AG04450 (cell line): ENCODE data around the gene TRAK1. TPM values are rescaled to one million over a fixed set of nuclear protein-coding genes. Genes with fewer than 3 reads are reported as not detected.

Experiments used
- CTCF ChIA-PET: fragments of 300-600, 350-600 bp; formaldehyde crosslinking; extraction: SDS; loops from one replicate; lab custom pipeline; 2022; ENCODE audit warnings: antibody characterized with exemption, inconsistent platforms; lab: Charles Lee
- POLR2A ChIA-PET: fragments of 350-600 bp; formaldehyde crosslinking; extraction: SDS; loops from one replicate; lab custom pipeline; 2021; ENCODE audit warnings: antibody characterized with exemption, inconsistent platforms; lab: Yijun Ruan, JAX
- DNase-seq: peaks from one replicate; pipeline ENCODE4 v3.0.0-alpha.2; 2011; ENCODE audit warnings: low read depth, low spot score
- H3K27ac ChIP-seq: one replicate; pipeline ENCODE4 v1.5.1; 2012; ENCODE audit warnings: low read depth, low read length, control low read depth
- H3K27me3 ChIP-seq: one replicate; pipeline ENCODE4 v1.6.0; 2012; ENCODE audit warnings: low read length; ENCODE audit not compliant: control insufficient read depth, insufficient read depth
- H3K4me3 ChIP-seq: 2 replicates; pipeline ENCODE4 v1.5.1; 2011; ENCODE audit warnings: mild to moderate bottlenecking, low read depth, low read length, control low read depth
- H3K9me3 ChIP-seq: 2 replicates; pipeline ENCODE4 v1.5.1; 2012; ENCODE audit warnings: low read length; ENCODE audit not compliant: control insufficient read depth, insufficient read depth
- CTCF ChIP-seq: IDR thresholded peaks from 2 replicates; pipeline ENCODE4 v1.5.1; 2011; ENCODE audit warnings: low read depth, low read length, control low read depth, inconsistent platforms
- polyA plus RNA-seq: library from polyadenylated mRNA; depleted of rRNA; stranded (reverse); fragments of >200 nt; gene quantifications from 2 replicates; pipeline ENCODE4 v1.2.3, GENCODE V29; 2011

TRAK1 gene
- polyA plus RNA-seq, 1 experiment, result 22.3 TPM

GRCh38 chr3:42159147-42159546, 68.0 kb downstream of the TRAK1 start:
- CTCF ChIA-PET, result interaction anchor here (1.1 to 2.2 kb wide), 2 partner anchors 32 to 71 kb away, joined by 3 to 12 read pairs; no protein-coding TSS in a partner anchor
- H3K9me3 ChIP-seq, result no peaks in the 10 kb centered on the region
- no peak overlapping the region for H3K27ac ChIP-seq
- DNase-seq, result no peak
- no peak for TF ChIP-seq CTCF
- H3K27me3 ChIP-seq, result no peaks in the 10 kb centered on the region
- H3K4me3 ChIP-seq, result no peak overlapping the region
- POLR2A ChIA-PET, result no interaction called here

GRCh38 chr3:42159706-42160472, 68.7 kb downstream of the TRAK1 start:
- Histone ChIP-seq H3K4me3 (peak overlapping the region; percentile 43), H3K9me3 (no peaks in the 10 kb centered on the region), H3K27me3 (no peaks in the 10 kb centered on the region), H3K27ac (peak overlapping the region; percentile 31)
- TF ChIP-seq CTCF, result no peak
- ChIA-PET POLR2A (no interaction called here), CTCF (interaction anchor here (1.1 to 2.2 kb wide), 4 partner anchors 31 to 70 kb away, joined by 3 to 12 read pairs (median 4); no protein-coding TSS in a partner anchor)
- no peak for DNase-seq

DNA sequence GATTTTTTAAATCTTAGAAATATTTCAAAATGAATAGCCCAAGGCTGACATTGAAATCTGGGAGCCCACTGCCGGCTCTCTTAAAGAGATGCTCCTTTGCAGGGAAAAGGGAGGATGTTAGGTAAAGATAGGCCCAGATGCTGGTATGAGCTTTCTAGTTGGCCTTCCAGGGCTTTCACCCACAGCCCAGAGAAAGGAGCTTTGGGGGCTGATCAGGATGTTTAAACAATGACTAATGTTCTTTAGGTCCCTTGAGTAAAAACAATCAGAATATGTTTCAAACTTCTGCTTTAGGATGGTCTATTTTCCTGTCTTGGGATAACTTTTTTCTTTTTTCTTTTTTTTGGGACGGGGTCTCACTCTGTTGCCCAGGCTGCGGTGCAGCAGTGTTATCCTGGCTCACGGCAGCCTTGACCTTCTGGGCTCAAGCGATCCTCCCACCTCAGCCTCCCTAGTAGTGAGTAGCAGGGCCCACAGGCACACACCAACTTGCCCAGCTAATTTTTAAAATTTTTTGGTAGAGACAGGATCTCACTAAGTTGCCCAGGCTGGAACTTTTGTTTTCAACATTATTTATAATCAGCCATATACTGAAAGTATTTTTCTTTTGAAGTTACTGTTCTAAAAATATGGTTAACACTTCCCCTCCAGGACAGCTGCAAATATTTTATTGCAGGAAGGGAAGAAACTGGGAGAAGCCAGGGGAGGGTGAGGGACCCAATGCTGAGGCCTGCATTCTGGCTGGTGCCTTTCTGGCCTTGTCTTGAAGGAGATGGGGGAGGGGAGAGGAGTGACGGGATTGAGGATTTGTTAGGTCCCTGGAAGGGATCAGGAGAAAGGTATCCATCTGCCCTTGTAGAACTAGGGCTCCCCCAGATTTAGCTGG, 70.1 kb downstream of the TRAK1 start:
- POLR2A ChIA-PET, result no interaction called here
- TF ChIP-seq CTCF, result no peak
- peak overlapping the region; percentile 39 for H3K27ac ChIP-seq
- no peak for DNase-seq
- CTCF ChIA-PET, result interaction anchor here (1.2 kb wide), 2 partner anchors 29 to 30 kb away, joined by 3 to 5 read pairs; no protein-coding TSS in a partner anchor
- H3K4me3 ChIP-seq, result no peak overlapping the region
- no peaks in the 10 kb centered on the region for H3K9me3 ChIP-seq
- no peaks in the 10 kb centered on the region for H3K27me3 ChIP-seq

DNA sequence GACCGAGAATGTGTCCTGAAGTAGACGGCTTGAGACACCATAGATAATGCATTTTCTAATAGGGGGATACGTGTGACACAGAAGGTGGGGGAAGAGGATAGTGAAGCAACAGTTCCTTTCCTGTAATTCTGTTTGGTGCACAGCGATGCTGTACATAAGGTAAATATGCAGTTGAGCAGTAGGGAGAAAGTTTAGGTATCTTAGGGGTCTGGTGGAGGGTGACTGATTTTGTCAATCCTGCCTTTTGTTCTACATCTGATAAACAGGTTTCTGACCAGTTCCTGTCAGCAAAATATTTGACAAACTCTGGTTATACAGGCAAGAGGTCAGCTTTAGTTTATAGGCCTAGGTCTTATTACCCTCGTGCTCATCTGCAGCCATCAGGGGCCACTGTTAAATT, 71.3 kb downstream of the TRAK1 start:
- ChIA-PET POLR2A (no interaction called here), CTCF (interaction anchor here (1.2 kb wide), 1 partner anchor 28 kb away, joined by 3 read pairs; no protein-coding TSS in a partner anchor)
- Histone ChIP-seq H3K4me3 (no peak overlapping the region), H3K27me3 (no peaks in the 10 kb centered on the region), H3K9me3 (no peaks in the 10 kb centered on the region), H3K27ac (no peak overlapping the region)
- no peak for TF ChIP-seq CTCF
- DNase-seq, result no peak
